D721Med (cell line): ENCODE measurements around the gene GALNT8.
"Not testable (repeated sequence)": the region's sequence is repeated elsewhere in the genome, so short reads cannot be mapped to it uniquely, and the experiment has no call there.

Experiments used
- DNase-seq: peaks from one replicate; pipeline ENCODE4 v3.0.0; 2011; ENCODE audit warnings: low spot score; ENCODE audit not compliant: insufficient read length
- FAIRE-seq: peaks from 2 replicates; lab custom pipeline; 2011; peaks lifted over from hg19 to GRCh38; lab: Jason Lieb, UNC
- CTCF ChIP-seq: IDR thresholded peaks from 2 replicates; pipeline ENCODE4 v1.5.1; 2012; ENCODE audit warnings: mild to moderate bottlenecking, control low read depth; ENCODE audit not compliant: insufficient read depth; ENCODE audit errors: missing control alignments

GALNT8 gene

GRCh38 chr12:4720637-4720995, 416 bp downstream of the GALNT8 start:
- TF ChIP-seq CTCF = no peak
- DNase-seq = no peak
- no peak for FAIRE-seq

GRCh38 chr12:4721587-4721986, 1.4 kb downstream of the GALNT8 start:
- DNase-seq, FAIRE-seq: not testable (repeated sequence)

GRCh38 chr12:4723226-4723625, 3.0 kb downstream of the GALNT8 start:
- DNase-seq = no peak
- no peak for FAIRE-seq
- TF ChIP-seq CTCF = no peak

GRCh38 chr12:4725057-4725456, 4.9 kb downstream of the GALNT8 start:
- no peak for TF ChIP-seq CTCF
- DNase-seq (no peak), FAIRE-seq (no peak)

GRCh38 chr12:4734625-4735340, 14.6 kb downstream of the GALNT8 start:
- DNase-seq (no peak), FAIRE-seq (no peak)
- no peak for TF ChIP-seq CTCF

- DNase-seq = no peak
- no peak for TF ChIP-seq CTCF
- FAIRE-seq = no peak
Observed at GRCh38 chr12:4736091-4736490, 15.9 kb downstream of the GALNT8 start.

- DNase-seq = no peak
- no peak for TF ChIP-seq CTCF
- FAIRE-seq = no peak
Observed at GRCh38 chr12:4738541-4738940, 18.3 kb downstream of the GALNT8 start.
